Uterus (tissue), 2 donors: ENCODE results near the gene CYP11A1.

Experiments used
- CTCF ChIP-seq, 4 experiments: fragments of 200-600 bp in 2 of 4; fragments of 450-650 bp in 2 of 4; sonication (generic) in 2 of 4; IDR thresholded peaks; one replicate each; pipeline ENCODE4 v1.5.1; 2016 to 2019; ENCODE audit warnings: antibody characterized with exemption in 4 of 4, mild to moderate bottlenecking in 2 of 4, moderate library complexity in 1 of 4
- POLR2A ChIP-seq, 2 donors: fragments of 450-650 bp; IDR thresholded peaks; one replicate each; pipeline ENCODE4 v1.6.1; 2016; ENCODE audit warnings: antibody characterized with exemption in 2 of 2, mild to moderate bottlenecking in 1 of 2, moderate library complexity in 1 of 2

- TF ChIP-seq POLR2A (IDR thresholded peaks at IDR 0.05) (no peak), CTCF (IDR thresholded peaks at IDR 0.05) (no peak)
Measured at GRCh38 chr15:74402873-74403587, 35.6 kb upstream of the CYP11A1 start.
